ENCODE results near the gene MRPS18A. TPM values are rescaled to one million over a fixed set of nuclear protein-coding genes. Genes with fewer than 3 reads are reported as not detected.
"Not testable (repeated sequence)": the region's sequence is repeated elsewhere in the genome, so short reads cannot be mapped to it uniquely, and the experiment has no call there.

MRPS18A gene
- total RNA-seq, 4 donors from 2014 or later: 30.7 to 47.4 (median 37.1) TPM

GRCh38 chr6:43666196-43666920 is 21.2 kb downstream of the MRPS18A start:
- no peaks in the 10 kb centered on the region for H3K27me3 ChIP-seq
- DNase-seq (ENCODE audit: extremely low spot score): no peak

DNA sequence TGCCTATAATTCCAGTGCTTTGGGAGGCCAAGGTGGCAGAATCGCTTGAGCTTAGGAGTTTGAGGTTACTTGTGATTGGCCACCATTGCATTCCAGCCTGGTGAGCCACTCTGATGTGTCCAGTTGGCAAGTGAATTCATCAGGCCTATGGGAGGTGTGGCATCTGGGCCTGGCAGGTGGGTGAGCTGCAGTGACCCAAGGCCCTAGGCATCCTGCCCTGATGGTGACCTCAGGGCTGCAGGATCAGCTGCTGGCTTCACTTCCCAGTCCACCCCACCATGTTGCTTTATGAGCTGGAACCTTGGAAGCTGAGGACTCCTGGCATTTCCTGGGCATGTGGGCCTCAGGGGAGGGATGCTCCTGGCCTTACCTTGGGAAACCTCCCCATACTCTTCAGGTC is 22.2 kb downstream of the MRPS18A start:
- DNase-seq (ENCODE audit: extremely low spot score): no peak
- peaks cover 0 to 6% (median under 1%) of the 10 kb centered on the region in 4 donors for H3K36me3 ChIP-seq
- no peak overlapping the region for H3K4me3 ChIP-seq
- 75% methylated on average over 1 of the region's 1 CpG for WGBS
- H3K4me1 ChIP-seq: peaks cover 29 to 36% (median 34%) of the 10 kb centered on the region in 4 donors
- no peaks in the 10 kb centered on the region for H3K27me3 ChIP-seq
- intact Hi-C loops (cut with DNase I): loop anchor here (5.0 kb wide), 1 partner anchor 102 kb away; no protein-coding TSS in a partner anchor
- TF ChIP-seq POLR2AphosphoS5 (IDR thresholded peaks at IDR 0.05) (no peak), POLR2A (IDR thresholded peaks at IDR 0.05; ENCODE audit: low read depth) (no peak), EP300 (IDR thresholded peaks at IDR 0.05) (no peak)
- TF ChIP-seq, protein P1, sequence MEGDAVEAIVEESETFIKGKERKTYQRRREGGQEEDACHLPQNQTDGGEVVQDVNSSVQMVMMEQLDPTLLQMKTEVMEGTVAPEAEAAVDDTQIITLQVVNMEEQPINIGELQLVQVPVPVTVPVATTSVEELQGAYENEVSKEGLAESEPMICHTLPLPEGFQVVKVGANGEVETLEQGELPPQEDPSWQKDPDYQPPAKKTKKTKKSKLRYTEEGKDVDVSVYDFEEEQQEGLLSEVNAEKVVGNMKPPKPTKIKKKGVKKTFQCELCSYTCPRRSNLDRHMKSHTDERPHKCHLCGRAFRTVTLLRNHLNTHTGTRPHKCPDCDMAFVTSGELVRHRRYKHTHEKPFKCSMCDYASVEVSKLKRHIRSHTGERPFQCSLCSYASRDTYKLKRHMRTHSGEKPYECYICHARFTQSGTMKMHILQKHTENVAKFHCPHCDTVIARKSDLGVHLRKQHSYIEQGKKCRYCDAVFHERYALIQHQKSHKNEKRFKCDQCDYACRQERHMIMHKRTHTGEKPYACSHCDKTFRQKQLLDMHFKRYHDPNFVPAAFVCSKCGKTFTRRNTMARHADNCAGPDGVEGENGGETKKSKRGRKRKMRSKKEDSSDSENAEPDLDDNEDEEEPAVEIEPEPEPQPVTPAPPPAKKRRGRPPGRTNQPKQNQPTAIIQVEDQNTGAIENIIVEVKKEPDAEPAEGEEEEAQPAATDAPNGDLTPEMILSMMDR (IDR thresholded peaks at IDR 0.05): no peak
- H3K9me3 ChIP-seq: no peaks in the 10 kb centered on the region
- no peak overlapping the region for H3K27ac ChIP-seq (replicated peaks in 1 of 4)

More at GRCh38 chr6:43666196-43666920, 21.2 kb downstream of the MRPS18A start:
- Histone ChIP-seq H3K27ac (replicated peaks in 1 of 4) (no peak overlapping the region), H3K36me3 (peaks cover 5 to 16% (median 9%) of the 10 kb centered on the region in 4 donors), H3K4me1 (peaks cover 32 to 38% (median 36%) of the 10 kb centered on the region in 4 donors), H3K4me3 (no peak overlapping the region), H3K9me3 (no peaks in the 10 kb centered on the region)
- WGBS: 59% methylated on average over 4 of the region's 13 CpGs
- intact Hi-C loops (cut with DNase I): loop anchor here (2.0 to 5.0 kb wide), 2 partner anchors 101 to 412 kb away; no protein-coding TSS in a partner anchor
- TF ChIP-seq POLR2AphosphoS5 (IDR thresholded peaks at IDR 0.05) (no peak), EP300 (IDR thresholded peaks at IDR 0.05) (no peak), POLR2A (IDR thresholded peaks at IDR 0.05; ENCODE audit: low read depth) (no peak)
- TF ChIP-seq, protein P1 (IDR thresholded peaks at IDR 0.05): no peak

GRCh38 chr6:43662948-43663347 is 24.6 kb downstream of the MRPS18A start:
- H3K27me3 ChIP-seq; H3K4me3 ChIP-seq; H3K9me3 ChIP-seq; intact Hi-C loops (cut with DNase I); H3K36me3 ChIP-seq; DNase-seq (ENCODE audit: extremely low spot score); H3K27ac ChIP-seq (replicated peaks in 1 of 4): not testable (repeated sequence)
- peaks cover 7 to 12% (median 11%) of the 10 kb centered on the region in 4 donors for H3K4me1 ChIP-seq
- WGBS: 93% methylated on average over 5 of the region's 5 CpGs

DNA sequence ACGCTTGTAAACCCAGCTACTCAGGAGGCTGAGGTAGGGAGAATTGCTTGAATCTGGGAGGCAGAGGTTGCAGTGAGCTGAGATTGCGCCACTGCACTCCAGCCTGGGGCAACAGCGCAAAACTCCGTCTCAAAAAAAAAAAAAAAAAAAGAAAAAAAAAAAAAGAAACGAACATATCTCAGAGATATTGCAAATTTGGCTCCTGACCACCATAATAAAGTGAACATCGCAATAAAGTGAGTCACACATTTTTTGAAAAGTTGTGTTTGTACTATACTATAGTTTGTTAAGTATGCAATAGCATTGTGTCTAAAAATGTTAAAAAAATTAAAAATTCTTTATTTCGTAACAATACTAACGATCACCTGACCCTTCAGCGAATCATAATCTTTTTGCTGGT is 29.4 kb downstream of the MRPS18A start:
- WGBS: 92% methylated on average over 9 of the region's 9 CpGs
- DNase-seq (ENCODE audit: extremely low spot score): no peak
- Histone ChIP-seq H3K27me3 (no peaks in the 10 kb centered on the region), H3K36me3 (peaks cover 0 to 7% (median 0%) of the 10 kb centered on the region in 4 donors), H3K9me3 (no peaks in the 10 kb centered on the region), H3K4me1 (no peaks in the 10 kb centered on the region), H3K4me3 (no peak overlapping the region), H3K27ac (replicated peaks in 1 of 4) (no peak overlapping the region)
- TF ChIP-seq EP300 (IDR thresholded peaks at IDR 0.05) (no peak), POLR2A (IDR thresholded peaks at IDR 0.05; ENCODE audit: low read depth) (no peak), POLR2AphosphoS5 (IDR thresholded peaks at IDR 0.05) (no peak)
- TF ChIP-seq, protein P1 (IDR thresholded peaks at IDR 0.05): no peak
- intact Hi-C loops (cut with DNase I): no loop called here

- intact Hi-C loops (cut with DNase I): no loop called here
- DNase-seq (ENCODE audit: extremely low spot score): no peak
These were observed 30.3 kb downstream of the MRPS18A start for GRCh38 chr6:43657221-43657802.

DNA sequence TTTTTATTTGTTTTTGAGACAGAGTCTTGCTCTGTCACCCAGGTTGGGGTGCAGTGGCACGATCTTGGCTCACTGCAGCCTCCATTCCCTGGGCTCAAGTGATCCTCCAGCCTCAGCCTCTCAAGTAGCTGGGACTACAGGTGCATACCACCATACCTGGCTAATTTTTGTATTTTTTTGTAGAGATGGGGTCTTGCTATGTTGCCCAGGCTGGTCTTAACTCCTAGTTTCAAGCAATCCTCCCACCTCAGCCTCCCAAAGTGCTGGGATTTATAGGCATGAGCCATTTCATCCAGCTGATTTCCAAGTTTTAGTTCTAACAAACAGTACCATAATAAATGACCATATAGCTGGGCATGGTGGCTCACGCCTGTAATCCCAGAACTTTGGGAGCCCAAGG is 34.8 kb downstream of the MRPS18A start:
- DNase-seq (ENCODE audit: extremely low spot score); H3K9me3 ChIP-seq; H3K4me3 ChIP-seq; intact Hi-C loops (cut with DNase I); H3K36me3 ChIP-seq; H3K27me3 ChIP-seq; H3K27ac ChIP-seq (replicated peaks in 1 of 4); H3K4me1 ChIP-seq: not testable (repeated sequence)
- WGBS: 100% methylated on average over 2 of the region's 2 CpGs

More at GRCh38 chr6:43657221-43657802, 30.3 kb downstream of the MRPS18A start:
- Histone ChIP-seq H3K4me1 (no peaks in the 10 kb centered on the region), H3K27ac (replicated peaks in 1 of 4) (no peak overlapping the region), H3K9me3 (no peaks in the 10 kb centered on the region), H3K36me3 (peaks cover 0 to 7% (median 0%) of the 10 kb centered on the region in 4 donors), H3K4me3 (no peak overlapping the region), H3K27me3 (no peaks in the 10 kb centered on the region)
- TF ChIP-seq, protein P1 (IDR thresholded peaks at IDR 0.05): no peak
- TF ChIP-seq POLR2A (IDR thresholded peaks at IDR 0.05; ENCODE audit: low read depth) (no peak), EP300 (IDR thresholded peaks at IDR 0.05) (no peak), POLR2AphosphoS5 (IDR thresholded peaks at IDR 0.05) (no peak)
- WGBS: 97% methylated on average over 3 of the region's 3 CpGs
